ENCODE results near the gene MCU.
"Not testable (repeated sequence)": the region's sequence is repeated elsewhere in the genome, so short reads cannot be mapped to it uniquely, and the experiment has no call there.

Gene MCU

GRCh38 chr10:72732521-72732920, 40.6 kb downstream of the MCU start:
- no peak for DNase-seq

GRCh38 chr10:72733989-72734388, 42.0 kb downstream of the MCU start:
- DNase-seq, result no peak

DNA sequence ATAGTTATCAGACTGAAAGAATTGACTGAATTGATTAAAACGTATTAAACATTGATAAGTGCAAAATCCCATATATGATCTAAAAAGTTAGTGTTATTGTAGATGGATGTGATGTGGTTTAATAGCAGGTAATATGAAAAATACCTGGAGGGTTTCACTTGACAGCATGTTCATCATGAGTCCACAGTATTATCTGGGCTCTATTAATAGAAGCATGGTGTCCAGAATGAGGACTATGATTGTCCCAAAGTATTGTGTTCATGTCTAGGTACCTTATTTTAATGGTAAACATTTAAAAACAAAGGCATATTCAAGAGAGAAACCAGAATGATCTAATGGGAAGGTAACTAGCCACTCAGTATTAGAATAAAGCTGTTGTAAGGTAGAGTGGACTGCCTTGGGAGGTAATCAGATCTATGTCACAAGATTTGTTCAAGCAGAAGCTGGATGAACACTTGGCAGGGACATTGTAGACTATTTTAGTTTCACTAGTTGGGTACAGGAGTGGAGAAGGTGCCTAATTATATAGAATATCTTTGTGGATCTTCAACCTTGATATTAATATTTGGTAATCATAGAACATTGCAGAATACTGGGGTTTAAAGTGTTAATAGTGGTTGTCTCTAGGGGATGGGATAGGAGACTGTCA, 43.5 kb downstream of the MCU start:
- DNase-seq, result no peak

GRCh38 chr10:72736176-72736827, 44.4 kb downstream of the MCU start:
- no peak for DNase-seq

GRCh38 chr10:72736828-72737220, 44.9 kb downstream of the MCU start:
- DNase-seq, result no peak

- DNase-seq, result not testable (repeated sequence)
These were observed 45.4 kb downstream of the MCU start for GRCh38 chr10:72737357-72737756.

DNA sequence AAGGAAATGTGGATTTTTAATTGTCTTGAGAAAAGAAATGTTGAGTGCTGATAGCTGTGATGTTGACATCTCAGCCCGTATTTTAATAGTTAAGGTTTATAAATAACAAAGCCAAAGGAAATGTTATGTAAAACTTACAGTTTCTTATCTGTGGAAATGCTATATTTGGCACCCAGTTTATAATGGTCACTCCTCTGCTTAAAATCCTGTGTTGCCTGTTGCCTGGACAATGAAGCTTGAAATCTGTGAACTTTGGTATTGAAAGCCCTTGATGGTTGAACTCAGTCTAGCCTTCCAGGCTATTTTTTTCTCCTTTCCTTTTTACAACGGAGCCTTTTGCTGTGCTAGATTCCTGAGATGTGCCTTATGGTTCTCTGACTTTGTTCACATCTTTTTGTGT, 46.5 kb downstream of the MCU start:
- no peak for DNase-seq

DNA sequence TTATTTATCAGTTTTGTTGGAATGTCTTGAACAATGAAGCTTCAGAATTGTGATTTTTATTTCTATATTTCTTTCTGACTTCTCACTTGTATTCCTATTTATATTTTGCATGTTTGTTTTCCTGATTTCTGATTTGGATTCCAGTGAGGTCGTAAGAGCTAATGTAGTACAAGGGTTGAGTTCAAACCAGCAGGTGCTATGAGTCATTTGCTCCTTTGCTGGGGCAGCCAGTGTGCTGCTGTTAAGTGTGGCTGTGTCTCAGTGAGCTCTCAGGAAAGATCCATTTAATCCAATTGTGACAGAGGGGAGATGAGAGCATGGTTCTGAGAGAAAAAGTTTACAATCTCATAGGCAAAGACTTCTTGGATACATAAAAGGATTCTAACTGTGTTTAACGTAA, 48.6 kb downstream of the MCU start:
- DNase-seq, result no peak

GRCh38 chr10:72742092-72742491, 50.1 kb downstream of the MCU start:
- no peak for DNase-seq

DNA sequence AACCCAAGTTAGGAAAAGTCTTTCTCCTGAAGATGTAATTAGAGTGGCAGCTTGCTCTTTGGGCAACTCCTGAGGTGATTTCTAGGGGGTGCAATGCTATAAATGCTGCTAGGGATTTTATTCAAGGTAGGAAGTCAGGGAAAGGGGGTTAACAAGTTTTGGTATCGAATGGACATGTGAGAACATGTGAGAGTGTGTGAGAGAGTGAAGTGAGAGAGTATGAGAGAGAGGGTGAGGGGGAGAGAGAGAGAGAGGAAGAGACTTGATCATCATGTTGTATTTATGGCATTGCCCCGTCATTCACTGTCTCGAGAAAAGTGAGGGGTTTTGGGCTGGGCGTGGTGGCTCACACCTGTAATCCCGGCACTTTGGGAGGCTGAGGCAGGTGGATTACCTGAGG, 50.9 kb downstream of the MCU start:
- no peak for DNase-seq

DNA sequence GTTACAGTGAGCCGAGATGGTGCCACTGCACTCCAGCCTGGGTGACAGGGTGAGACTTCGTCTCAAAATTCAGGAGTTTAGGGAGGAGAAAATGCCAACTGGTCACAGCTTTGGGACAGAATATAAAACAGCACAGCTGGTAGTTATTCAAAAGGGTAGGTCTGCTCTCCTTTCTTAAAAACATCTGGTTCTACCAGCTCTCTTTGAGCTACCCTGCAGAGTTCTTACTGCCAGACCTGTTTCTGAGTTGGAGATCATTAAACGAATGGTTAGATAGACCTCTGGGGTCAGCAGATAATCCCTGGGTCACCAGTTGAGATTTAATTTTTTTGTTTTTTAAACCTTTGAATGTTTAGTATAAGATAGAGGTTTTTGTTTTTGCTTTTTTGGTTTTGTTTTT, 52.6 kb downstream of the MCU start:
- DNase-seq, result no peak

DNA sequence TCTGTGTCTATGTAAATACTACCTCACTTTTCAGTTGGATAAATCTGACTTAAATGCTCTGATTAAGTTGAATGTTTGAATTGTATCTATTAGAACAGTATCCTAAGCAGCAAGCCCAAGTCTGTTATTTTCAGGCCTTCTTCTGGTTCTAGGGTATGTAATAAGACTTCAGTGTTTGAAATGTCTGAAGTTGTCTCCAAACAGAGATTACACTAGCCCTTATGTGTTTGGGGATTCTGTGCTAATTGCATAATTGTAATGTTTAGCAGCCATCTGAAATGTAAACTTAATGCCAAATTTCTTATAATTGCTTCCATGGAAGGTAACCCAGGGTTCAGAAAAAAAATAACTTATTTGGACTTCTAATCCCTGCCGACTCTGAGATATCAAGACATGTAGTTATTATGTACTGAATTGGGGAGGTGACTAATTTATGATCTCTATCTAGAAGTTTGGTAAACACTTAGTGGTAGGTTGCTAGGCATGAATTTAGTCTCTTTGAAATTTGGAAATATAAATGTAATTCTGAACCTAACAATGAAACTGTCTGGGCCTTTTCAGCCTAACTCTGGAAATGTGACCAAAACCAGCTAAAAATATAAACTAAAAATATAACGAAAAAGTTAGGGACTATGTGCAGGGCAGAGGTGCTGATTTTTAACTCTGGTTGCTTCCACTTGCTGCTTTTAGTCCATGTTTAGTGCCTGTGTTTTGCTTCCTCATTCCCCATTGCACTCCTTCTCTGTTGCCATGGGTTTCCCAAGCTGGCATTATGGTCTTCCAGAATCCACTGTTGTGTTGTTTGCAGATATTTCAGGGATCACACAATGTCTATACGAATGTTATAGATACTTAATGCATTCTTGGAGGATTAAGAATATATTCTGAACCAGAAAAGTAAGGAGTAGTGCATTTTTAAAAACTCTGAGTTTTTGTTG, 54.8 kb downstream of the MCU start:
- DNase-seq, result no peak

DNA sequence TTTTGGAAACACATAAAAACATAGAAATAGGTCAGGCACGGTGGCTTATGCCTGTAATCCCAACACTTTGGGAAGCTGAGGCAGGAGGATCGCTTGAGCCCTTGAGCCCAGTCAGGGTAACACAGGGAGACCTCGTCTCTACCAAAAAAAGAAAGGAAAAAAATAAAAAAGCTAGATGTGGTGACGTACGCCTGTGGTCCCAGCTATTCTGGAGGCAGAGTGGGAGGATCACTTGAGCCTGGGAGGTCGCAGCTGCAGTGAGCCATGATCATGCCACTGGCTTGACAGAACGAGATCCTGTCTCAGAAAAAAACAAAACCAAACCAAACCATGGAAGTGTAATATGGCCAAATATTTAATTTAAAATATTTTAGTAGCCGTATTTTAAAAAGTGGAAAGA, 55.6 kb downstream of the MCU start:
- DNase-seq, result no peak

DNA sequence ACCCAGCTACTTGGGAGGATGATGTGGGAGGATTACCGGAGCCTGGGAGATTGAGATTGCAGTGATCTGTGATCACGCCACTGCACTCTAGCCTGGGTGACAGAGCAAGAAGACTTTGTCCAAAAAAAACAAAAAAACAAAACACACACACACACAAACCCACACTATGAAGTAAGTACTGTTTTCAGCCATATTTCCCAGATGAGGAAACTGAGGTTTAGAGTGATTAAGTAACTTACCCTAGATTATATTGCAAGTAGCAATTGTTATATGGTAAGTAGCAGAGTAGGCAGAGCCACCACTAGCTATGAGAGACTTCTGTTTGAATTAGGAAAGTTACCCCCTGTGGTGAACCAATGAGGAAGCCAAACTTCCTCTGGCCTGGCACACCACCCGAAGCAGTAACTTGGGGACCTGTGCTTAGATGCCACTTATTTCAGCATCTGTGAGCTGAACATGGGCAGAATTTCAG, 61.9 kb downstream of the MCU start:
- no peak for DNase-seq

DNA sequence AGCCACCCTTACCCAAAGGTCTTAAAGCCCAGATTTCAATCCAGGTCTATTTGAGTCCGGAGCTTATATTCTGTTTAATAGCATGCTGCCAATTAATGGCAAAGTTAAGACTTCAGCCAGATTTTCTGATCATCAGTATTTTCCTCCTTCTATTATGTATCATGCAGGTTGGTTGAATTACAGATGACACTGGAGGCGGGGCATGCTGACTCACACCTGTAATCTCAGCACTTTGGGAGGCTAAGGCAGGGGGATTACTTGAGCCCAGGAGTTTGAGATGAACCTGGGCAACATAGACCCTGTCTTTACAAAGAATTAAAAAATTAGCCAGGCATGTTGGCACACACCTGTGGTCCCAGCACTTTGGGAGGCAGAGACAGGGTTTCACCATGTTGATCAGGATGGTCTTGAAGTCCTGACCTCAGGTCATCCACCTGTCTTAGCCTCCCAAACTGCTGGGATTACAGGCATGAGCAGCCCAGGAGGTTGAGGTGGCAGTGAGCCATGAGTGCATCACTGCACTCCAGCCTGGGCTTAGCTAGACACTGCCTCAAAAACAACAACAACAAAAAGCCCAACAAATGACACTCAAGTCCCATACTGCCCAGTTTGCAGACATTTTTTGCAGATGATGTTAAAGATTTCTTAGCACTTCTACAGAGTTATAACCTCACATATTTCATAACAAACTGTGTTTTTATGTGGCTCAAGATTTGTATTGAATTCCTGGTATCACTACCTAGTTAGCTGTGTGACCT, 62.5 kb downstream of the MCU start:
- DNase-seq, result no peak

DNA sequence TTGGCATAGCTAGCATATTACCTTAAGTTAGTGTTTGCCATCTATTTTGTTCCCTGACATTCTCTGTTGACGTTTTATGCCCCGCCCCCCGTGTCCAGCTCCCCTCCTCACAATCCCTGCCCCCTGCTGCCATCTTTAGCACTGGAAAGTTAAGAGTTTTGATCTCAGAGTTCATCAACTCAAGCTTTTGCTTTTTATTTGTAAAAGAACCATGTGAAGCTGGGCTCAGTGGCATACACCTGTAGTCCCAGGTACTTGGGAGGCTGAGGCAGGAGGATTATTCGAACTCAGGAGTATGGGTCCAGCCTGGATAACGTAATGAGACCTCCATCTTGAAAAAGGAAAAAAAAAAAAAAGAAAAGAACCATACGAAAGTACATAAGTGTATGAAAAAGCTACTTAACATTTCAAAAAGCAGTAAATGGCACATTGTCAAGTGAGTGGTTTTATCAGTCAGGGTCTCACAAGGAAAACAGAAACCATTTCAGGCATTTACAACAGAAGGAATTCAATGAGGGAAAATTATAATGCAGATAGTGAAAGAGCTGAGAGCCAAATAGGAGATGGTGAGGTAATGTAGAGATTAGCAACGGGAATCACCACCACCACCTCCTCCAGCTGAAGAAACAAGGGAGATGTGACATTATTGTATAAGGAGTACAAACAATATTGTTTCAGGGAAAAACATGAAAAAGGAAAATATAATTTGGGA, 64.9 kb downstream of the MCU start:
- DNase-seq, result no peak

GRCh38 chr10:72757732-72758131, 65.8 kb downstream of the MCU start:
- DNase-seq, result no peak

GRCh38 chr10:72758930-72759329, 67.0 kb downstream of the MCU start:
- DNase-seq, result not testable (repeated sequence)

DNA sequence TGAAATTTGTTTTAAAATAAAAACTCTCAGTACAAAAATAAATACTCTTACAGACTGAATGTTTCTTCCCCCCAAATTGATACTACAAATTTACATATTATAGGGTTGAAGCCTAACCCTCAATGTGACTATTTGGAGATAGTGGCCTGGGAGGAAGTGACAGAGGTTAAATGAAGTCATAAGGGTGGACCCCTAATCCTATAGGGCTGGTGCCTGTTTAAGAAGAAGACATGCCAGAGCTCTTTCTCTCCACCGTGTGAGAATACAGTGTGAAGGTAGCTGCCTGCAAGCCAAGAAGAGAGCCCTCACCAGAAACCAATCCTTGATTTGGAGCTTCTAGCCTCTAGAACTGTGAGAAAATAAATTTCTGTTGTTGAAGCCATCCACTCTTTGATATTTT, 67.6 kb downstream of the MCU start:
- no peak for DNase-seq

- no peak for DNase-seq
These were observed 69.6 kb downstream of the MCU start for GRCh38 chr10:72761498-72761897.

GRCh38 chr10:72762042-72762441, 70.1 kb downstream of the MCU start:
- no peak for DNase-seq

DNA sequence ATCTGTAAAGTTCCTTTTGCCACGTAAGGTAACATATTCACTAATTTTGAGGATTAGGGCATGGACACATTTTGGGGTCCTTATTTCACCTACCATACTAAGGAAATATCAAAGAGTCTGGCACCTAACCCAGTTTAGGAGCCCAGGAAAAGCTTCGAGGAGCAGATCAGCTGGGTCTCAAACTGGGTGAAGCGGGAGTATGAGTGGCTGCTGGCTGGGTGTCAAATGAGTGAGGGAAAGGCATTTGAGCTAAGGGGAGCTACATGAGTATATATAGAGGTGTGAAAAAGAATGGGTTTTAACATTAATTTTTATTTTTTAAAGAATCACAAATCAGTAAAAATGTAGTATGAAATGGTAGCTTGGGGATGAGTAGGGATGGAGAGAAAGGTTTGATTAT, 71.3 kb downstream of the MCU start:
- DNase-seq, result no peak

Measured in DMS79 (cell line).